IPS-NIHi11 (cell line): Measurements from ENCODE around the gene SATL1.
A peak's percentile ranks its signal among the peaks of the same experiment; 100 is the strongest.
"Not testable (repeated sequence)": the region's sequence is repeated elsewhere in the genome, so short reads cannot be mapped to it uniquely, and the experiment has no call there.

Experiments
- DNase-seq: peaks from one replicate; pipeline ENCODE4 v3.0.0; 2012; ENCODE audit warnings: mixed read lengths, low spot score

SATL1 gene, protein sequence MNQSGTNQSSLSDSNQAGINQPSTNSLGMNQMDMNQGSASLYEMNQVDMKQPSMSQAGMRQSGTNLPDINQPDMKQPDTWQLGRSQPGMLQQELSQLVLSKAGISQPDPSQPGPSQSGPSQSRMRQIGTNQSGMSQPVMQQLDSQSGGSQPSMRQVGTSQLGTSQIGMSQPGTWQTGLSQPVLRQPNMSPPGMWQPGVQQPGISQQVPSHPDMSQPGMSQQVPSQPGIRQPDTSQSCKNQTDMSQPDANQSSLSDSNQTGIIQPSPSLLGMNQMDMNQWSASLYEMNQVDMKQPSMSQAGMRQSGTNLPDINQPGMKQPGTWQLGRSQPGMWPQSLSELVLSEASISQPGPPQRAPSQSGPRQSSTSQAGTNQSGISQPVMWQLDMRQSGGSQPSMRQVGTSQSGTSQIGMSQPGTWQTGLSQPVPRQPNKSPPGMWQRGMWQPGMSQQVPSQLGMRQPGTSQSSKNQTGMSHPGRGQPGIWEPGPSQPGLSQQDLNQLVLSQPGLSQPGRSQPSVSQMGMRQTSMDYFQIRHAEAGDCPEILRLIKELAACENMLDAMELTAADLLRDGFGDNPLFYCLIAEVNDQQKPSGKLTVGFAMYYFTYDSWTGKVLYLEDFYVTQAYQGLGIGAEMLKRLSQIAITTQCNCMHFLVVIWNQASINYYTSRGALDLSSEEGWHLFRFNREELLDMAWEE

DNA sequence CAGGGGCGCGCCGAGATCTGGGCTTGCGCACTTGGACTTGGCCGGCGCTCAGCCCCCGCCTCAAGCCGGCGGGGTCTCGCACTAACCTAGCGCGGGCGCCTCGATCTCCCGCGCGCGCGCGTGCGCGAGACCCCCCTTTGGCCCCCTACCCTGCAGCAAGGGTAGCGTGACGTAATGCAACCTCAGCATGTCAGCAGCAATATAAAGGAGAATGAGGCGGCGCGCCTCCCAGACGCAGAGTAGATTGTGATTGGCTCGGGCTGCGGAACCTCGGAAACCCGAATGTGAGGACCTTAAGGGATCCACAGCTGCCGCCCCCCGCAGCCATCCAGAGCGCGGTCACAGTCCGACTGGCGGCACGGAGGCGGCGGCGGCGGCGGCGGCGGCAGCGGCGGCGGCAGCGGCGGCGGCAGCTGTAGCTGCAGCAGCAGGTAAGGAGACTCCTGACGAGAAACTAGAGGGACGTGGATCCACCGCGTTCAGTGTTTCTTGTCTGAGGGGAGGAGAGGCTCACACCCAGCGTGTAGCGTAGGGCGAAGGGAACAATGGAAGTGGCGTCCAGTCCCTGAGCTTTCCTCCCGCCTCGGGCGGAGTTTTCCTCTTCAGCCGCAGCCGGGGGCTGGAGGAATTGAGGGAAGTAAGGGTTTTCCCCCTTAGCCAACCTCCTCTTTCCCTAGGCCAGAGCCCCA is at the start of gene SATL1, which contains the start of gene ZNF711:
Gene SATL1 (minus strand): TSS at position 19 of the 689 bp plus-strand sequence. CDS start 134,811 bp downstream, outside the sequence.
Gene ZNF711 (plus strand): TSS at position 231 of the 689 bp plus-strand sequence. CDS start 3,582 bp downstream, outside the sequence.
- DNase-seq = peak; percentile 68

DNA sequence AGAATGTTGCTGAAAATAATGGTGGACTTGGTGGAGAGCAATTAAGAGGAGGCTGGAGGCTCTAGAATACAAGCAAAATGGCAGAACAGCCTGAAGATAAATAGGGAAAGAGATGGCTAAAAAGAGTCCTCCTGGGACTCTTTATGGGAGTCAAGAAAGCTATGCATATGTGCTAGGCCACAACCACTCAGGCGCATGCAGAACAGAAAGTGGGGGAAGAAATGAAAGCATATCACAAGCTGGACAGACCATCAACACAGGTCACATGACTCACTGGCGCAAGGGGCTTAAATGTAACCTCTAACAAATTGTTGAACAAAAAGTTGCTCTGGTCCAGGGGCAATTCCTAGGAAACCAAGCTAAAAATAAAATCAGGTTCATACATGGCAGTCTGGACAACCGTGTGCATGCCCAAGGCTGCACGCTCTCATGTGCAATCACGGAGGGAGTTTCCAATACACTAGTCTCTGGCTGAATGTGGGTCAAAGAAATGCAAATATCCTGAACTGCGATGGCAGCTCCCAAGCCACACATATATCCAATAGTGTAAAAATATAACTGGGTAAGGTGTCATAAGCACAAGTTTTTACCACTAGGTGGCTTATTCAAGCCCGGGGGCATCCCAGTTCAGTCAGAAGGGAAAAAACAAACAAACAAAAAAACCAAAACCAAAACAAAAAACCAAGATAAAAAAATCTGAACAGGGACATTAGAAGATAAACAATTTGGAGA is 45.6 kb upstream of the SATL1 start:
- DNase-seq = peak; percentile 1

DNA sequence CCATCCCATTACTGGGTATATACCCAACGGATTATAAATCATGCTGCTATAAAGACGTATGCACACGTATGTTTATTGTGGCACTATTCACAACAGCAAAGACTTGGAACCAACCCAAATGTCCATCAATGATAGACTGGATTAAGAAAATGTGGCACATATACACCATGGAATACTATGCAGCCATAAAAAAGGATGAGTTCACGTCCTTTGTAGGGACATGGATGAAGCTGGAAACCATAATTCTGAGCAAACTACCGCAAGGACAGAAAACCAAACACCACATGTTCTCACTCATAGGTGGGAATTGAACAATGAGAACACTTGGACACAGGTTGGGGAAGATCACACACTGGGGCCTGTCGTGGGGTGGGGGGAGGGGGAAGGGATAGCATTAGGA is 41.7 kb upstream of the SATL1 start:
- not testable (repeated sequence) for DNase-seq

DNA sequence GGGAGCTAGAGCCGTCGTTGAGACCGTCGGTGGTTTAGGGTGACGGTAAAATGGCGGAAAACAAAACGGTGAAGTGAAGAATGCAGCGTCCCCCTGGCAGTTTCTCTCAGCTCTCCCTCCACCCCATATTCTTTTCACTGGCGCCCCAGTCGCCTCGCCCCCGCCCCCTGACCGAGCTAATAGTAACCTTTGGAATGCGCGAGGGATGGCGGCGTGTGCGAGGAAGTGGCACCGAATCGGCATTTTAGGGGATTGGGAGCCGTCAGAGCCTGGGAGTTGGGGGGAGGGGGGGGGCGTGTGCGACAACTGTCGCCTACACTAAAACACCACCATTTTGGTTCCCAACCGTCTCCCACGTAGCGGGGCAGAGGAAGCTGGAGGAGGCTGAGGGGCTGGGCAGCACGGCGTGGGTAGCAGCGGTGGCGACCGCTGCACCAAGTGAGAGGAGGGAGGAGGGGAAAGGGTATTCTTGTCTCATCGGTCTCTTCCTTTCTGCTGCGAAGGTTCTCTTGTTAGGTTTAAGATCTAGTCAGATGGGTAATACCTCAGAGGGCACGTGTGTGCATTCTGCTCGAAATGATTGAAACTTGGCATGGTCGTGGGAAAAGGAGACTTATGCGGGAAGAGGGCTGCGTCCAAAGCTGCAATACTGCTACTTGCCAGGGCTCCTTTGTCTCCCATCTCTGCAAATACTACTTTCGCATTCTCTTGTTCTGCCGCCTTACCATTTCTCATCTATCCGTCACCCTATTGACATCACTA is 1.1 kb upstream of the SATL1 start:
- DNase-seq = peak; percentile 7

DNA sequence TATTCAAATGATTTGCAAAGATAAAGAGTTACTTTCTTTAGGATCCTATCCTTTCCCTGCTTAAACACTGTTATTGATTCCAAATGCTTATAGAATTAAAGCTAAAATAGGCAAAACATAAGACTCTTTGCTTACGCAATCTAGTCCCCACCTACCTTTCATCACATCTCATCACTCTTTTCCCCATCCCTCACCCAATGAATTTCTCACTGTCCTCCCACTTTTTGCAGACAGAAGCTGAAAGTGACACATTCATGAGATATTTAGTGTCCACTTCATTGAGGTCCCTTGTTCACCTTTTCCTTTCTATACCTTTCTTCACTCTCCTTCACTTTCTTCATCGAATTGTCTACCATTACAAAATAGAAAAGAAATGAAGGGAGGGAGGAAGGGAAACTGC is 424 bp downstream of the SATL1 start:
- DNase-seq = no peak

DNA sequence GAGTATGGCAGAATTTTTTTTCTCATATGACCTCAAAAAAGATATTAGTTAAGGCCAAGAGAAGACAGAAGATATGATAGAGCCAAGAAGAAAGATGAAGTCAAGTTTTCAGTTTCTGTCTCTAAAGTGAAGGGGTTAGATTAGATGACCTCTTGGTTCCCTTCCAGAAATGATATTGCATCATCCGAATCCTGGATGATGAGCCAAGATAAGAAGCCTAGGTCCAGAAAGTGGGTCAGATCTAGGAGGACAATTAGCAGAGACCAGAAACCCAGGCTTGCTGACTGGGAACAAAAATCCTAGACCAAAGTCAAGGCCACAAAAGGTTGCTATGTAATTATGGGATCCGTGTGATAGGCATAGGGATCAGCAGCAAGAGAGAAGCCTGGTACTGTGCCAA is 20.2 kb downstream of the SATL1 start:
- DNase-seq = no peak

DNA sequence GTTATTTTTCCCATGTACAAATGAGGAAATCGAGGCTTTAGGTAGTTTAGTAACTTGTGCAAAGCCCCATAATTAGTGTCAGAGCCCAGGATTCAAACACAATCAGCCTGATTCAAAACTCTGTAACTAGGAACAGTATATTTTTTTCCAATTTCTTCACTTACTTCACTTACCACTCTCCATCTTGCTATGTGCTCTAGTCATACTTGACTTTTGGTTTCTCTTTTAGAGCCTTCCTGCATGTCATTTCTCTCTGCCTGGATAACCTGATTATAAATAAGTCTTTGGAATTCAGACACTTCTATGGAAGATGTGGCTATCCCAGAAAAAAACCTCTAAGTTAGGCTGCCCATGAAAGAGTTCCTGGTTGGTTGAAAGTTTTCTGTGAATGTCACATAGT is 22.2 kb downstream of the SATL1 start:
- no peak for DNase-seq

DNA sequence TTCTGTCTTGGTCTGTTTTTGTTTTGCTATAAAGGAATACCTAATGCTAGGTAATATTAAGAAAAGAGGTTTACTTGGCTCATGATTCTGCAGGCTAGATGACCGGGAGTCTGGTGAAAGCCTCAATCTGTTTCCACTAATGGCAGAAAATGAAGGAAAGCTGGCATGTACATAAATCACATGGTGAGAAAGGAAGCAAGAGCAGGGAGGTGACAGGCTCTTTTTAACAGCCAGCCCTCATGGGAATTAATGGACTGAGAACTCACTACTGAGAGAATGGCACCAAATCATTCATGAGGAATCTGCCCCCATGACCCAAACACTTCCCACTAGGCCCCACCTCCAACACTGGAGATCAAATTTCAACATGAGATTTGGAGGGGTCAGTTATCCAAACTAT is 27.6 kb downstream of the SATL1 start:
- no peak for DNase-seq

DNA sequence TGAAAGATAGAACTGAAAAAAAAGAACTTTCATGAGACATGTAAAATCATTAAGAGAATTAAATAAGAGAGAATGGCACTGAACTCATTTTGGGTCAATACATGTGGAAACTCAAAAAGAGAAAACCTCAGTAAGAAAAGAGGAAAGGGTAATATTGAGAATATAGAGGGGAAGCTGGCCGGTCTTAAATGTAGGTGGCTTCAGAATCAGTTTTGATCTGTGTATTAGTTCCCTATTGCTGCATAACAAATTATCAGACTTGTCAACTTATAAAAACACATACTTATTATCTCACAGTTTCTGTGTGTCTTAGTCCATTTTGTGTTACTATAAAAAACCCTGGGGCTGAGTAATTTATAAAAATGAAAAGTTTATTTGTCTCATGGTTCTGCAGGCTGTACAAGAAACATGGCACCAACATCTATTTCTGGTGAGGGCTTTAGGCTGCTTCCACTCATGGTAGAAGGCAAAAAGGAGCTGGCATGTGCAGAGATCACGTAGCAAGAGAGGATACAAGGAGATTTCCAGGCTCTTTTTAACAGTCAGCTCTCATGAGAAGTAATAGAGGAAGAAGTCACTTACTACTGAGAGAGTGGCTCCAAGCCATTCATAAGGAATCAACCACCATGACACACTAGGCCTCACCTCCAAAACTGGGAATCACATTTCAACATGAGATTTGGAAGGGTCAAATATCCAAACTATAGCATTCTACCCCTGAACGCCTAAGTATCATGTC is 29.6 kb downstream of the SATL1 start:
- no peak for DNase-seq

DNA sequence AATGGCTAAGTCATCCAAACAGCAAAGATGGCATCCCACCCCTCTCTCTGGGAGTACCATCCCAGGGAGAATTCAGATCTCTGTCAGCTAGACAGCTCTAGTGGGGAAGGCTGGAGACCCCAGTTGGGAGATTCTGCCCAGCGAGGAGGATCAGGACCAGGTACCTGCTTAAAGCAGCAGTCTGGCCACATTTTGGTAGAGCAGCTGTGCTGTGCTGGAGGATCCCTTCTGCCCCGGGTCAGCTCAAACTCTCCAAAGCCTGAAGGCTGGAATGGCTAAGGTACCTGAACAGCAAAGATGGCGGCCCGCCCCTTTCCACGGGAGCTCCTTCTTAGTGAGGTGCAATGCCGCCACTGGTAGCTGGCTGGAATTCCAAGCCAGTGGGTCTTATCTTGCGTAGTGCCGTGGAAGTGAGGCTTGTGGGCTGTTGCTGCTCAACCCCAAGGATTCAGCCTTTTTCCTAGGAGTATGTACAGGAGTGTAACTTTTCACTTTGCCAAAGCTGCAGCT is 40.1 kb downstream of the SATL1 start:
- DNase-seq = no peak

DNA sequence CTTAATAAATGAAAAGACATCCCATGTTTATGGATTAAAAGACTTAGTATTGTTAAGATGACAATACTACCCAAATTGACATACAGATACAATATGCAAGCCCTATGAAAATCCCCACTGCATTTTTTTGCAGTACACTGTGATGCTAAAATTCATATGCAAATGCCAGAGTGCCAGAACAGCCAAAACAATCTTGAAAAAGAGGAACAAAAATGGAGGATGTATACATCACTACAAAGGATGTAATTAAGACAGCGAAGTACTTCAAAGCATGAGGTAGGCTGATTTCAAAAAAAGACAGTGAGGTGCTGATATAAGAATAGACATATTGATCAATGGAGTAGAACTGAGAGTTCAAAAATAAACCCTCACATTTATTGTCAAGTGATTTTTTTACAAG is 47.3 kb downstream of the SATL1 start:
- DNase-seq = no peak

DNA sequence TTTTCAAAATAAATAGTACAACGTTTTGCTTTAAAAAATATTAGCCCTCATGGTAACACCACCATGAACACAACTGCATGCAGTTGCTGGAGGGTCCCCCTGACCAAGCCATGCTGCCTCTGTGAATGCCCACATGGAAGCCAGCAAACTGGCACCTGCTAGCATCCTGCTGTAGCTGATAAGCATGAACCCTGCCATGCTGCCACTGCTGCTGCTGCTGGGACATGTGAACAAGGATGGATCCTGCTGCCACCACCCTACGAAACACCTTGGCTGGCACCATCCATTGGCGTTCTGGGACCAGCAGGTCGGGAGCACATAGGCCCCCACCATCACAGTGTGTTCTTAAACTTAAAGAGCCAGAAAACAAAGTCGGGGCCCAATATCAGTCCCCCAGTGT is 83.9 kb downstream of the SATL1 start:
- DNase-seq = no peak

DNA sequence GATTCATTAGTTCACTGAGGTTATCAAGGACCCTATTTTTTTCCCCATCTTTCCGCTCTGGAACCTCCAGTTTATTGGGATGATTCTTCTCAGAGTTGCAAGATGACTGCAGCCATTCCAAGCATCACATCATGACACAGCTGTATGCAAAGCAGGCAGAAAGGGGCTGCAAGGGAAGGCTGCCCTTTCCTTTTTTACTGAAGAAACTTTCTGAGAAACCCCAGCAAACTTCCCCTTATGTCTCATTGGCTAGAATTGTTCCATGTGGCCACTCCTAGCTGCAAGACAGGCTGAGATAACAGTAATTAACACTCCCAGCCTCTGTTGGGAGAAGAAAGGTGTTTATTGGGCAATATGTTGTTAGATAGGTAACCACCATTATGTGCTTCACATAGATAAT is 102.6 kb downstream of the SATL1 start:
- no peak for DNase-seq

DNA sequence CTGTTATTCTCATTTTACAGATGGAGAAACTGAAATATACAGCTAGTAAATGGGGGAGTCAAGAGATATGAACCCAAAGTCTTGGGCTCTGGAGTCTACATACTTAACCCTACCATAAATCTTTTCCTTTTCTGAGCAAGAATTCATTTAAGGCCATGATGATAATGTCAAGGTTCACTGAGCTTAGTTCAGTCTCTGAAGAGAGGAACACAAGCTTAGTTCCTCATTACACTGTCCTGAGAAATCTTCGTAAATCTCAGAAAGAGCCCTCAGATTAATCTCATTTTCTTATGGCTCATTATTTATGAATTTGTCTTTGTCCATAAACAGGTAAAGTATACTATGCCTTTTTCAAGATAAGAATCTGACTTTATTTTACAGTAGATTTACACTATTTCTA is 104.2 kb downstream of the SATL1 start:
- DNase-seq = no peak

DNA sequence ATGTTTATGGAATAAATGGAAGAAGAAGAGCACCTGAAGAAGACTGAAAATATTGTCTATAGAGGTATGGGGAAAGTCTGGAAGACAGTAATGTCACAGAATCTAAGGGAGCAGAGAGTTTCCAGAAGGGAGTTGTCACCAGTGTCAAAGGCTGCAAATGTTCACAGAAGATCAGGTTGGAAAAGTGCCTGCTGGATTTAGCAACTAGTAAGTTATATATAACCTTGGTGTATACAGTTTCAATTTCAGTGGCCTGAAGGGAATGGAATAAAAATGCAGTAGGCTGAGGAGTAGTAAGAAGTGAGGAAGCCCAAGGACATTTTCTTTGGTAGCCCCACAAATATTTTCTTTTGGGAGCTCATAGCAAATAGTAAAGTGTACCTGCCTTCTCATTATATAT is 107.2 kb downstream of the SATL1 start:
- DNase-seq = no peak

DNA sequence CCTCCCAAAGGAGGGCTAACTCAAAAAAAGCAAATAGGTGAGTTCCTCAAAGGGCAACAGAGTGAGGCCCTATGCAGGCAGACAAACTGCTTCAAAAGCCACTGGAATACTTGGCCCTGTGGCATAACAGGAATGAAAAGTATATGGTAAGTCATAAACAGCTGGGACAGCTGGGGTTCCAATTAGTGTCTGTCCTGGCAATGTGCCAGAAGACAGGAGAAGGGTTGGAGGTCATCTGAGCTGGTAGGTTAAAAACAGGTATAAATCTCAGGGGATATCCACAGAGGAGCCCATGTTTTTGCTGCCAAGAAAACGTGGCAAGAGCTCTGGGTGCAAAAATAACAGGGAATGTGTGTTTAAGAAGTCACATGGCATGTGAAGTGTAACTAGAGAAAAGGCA is 128.3 kb downstream of the SATL1 start:
- DNase-seq = no peak

DNA sequence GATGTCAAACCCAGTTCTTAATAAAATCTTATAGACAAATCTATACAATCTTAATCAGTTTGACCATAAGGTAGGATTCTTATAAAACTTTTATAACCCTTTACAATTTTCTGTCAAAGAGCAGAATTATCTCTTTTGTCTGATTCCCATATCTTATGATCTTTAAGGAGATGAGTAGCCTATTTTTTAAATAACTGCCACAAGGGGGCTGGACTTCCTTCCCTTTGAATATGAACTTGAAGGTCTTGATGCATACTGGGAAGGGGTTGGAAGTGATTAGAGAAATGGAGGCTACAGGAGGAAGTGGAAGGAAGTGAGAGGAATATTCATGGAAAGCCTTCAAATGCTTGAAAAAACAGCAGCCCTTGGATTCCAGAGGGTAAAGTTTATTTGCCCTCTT is 128.8 kb downstream of the SATL1 start:
- DNase-seq = no peak

DNA sequence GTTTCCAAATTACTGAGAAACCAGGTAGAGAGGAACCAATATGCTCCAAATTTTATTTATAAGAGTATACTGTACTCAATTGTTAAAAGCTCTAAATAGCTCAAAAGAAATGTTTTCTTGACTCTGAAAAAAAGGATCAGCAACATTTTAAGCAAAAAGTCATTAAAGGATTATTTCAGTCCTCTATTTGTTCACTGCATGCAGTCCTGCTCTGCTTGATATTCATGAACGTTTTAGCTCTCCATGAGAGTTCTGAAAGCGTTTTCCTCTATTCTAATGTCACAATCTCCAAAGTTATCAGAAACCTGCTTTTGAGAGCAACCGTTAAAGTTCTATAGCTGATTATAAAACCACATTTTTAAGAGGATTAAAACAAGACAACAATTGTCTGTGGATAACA is 129.4 kb downstream of the SATL1 start:
- DNase-seq = no peak

DNA sequence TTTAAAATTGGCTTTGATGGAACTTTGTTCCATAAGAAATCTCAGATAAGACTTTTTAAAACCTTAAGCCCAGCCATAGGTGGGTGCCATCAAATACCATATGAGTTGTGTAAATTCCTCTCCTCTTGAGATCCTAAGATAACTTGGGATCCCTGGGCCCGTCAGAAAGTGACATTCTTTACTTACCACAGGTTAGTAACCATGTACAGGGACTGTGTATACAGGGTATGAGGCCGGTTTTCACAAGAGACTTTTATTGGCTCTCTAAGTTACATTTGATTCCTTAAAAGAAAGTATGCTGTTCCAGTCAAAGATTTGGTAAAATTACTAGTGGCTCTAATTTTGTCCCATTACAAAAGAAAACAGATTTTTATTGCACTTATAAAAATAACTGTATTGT is 129.8 kb downstream of the SATL1 start:
- no peak for DNase-seq

DNA sequence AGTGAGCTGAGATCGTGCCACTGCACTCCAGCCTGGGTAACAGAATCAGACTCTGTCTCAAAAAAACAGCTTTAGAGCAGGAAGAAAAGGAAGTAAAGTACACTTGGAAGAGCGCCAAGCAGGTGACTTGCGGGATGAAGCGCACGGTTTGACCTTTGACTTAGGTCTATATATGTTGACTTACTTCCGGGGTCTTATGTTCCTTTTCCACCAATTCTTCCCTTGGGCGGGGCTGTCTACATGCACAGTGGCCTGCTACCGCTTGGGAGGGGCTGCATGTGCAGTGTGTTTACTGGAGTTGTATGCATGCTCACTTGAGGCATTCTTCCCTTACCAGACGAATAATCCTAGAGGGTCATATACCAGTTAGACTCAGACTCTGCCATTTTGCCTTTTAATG is 131.3 kb downstream of the SATL1 start:
- no peak for DNase-seq
